Small intestine (tissue), 16 donors: Measurements from ENCODE around the gene NXF1. TPM values are rescaled to one million over a fixed set of nuclear protein-coding genes. Genes with fewer than 3 reads are reported as not detected.

ENCODE experiments used
- DNase-seq, 2 donors: peaks; one replicate each; pipeline versions ENCODE4 v3.0.0 to v3.0.0-alpha.2; 2013
- FAIRE-seq: peaks from 2 replicates; lab custom pipeline; 2012; peaks lifted over from hg19 to GRCh38; lab: Jason Lieb, UNC
- H3K27ac ChIP-seq, 3 donors: one replicate each; pipeline ENCODE4 v1.5.1; 2013; ENCODE audit warnings: low read length in 2 of 3, mild to moderate bottlenecking in 2 of 3, control low read depth in 1 of 3, inconsistent platforms in 1 of 3, low read depth in 1 of 3, moderate library complexity in 1 of 3
- H3K27me3 ChIP-seq, 3 donors: one replicate each; pipeline ENCODE4 v1.6.1; 2013; ENCODE audit warnings: low read length in 3 of 3, inconsistent platforms in 1 of 3; ENCODE audit not compliant: control insufficient read depth in 3 of 3, insufficient read depth in 3 of 3
- H3K36me3 ChIP-seq, 3 donors: one replicate each; pipeline ENCODE4 v1.6.1; 2013; ENCODE audit warnings: low read length in 3 of 3, inconsistent platforms in 1 of 3, low read depth in 1 of 3, mild to moderate bottlenecking in 1 of 3, moderate library complexity in 1 of 3; ENCODE audit not compliant: control insufficient read depth in 3 of 3, insufficient read depth in 2 of 3
- H3K4me1 ChIP-seq, 3 donors: one replicate each; pipeline ENCODE4 v1.6.1; 2013; ENCODE audit warnings: low read length in 2 of 3, inconsistent platforms in 1 of 3, low read depth in 1 of 3, mild to moderate bottlenecking in 1 of 3, moderate library complexity in 1 of 3; ENCODE audit not compliant: control insufficient read depth in 3 of 3, insufficient read depth in 2 of 3
- H3K4me3 ChIP-seq, 3 donors: one replicate each; pipeline ENCODE4 v1.5.1; 2013; ENCODE audit warnings: low read length in 3 of 3, control low read depth in 1 of 3, inconsistent platforms in 1 of 3, low read depth in 1 of 3, mild to moderate bottlenecking in 1 of 3, moderate library complexity in 1 of 3
- H3K9me3 ChIP-seq, 2 donors: one replicate each; pipeline ENCODE4 v1.6.1; 2013; ENCODE audit warnings: low read depth in 1 of 2, low read length in 1 of 2; ENCODE audit not compliant: control insufficient read depth in 2 of 2, insufficient read depth in 1 of 2
- WGBS, 3 donors: extraction: QIAGEN DNeasy Blood & Tissue Kit; methylation state at CpG; one replicate each; pipeline ENCODE4 v1.1.7; 2013; 5-methylcytosine and 5-hydroxymethylcytosine counted together
- long read RNA-seq, 10 donors: transcript quantifications; one replicate each; lab custom pipeline, GENCODE V29; 2026
- polyA plus RNA-seq, 4 donors: library from polyadenylated mRNA; stranded (reverse) in 3 of 4; unstranded in 1 of 4; fragments of 200-250 nt in 3 of 4; fragments of 120-200 nt in 1 of 4; gene quantifications; one replicate each; pipeline versions ENCODE4 v1.2.1 to v1.2.3, GENCODE V29; 2013
- donor health status: healthy with polysubstance abuse.
- donor health status: control.
- donor health status: control.
- donor health status: Bipolar disorder and iron deficiency.
- donor health status: healthy.

Gene NXF1
- 100 to 1,000 TPM in 2 of 4 donors, 10 to 100 TPM in 2; 48.2 to 188 (median 105) TPM for polyA plus RNA-seq
- long read RNA-seq, donor 1, full-length matches to known transcripts = 17 of 33 reads
- long read RNA-seq, donor 1, partial matches to known transcripts = 16 of 33 reads
- long read RNA-seq, donor 1, other reads (novel, unspliced or antisense) = 0 of 33 reads
- long read RNA-seq, donor 2, full-length matches to known transcripts = 2 of 2 reads
- long read RNA-seq, donor 2, partial matches to known transcripts = 0 of 2 reads
- long read RNA-seq, donor 2, other reads (novel, unspliced or antisense) = 0 of 2 reads
- long read RNA-seq, donor 3, partial matches to known transcripts = 0 of 4 reads
- long read RNA-seq, donor 3, other reads (novel, unspliced or antisense) = 0 of 4 reads
- long read RNA-seq, donor 4 = 0 reads
- long read RNA-seq, donor 5 = 0 reads
- long read RNA-seq, donor 6, full-length matches to known transcripts = 6 of 6 reads
- long read RNA-seq, donor 6, partial matches to known transcripts = 0 of 6 reads
- long read RNA-seq, donor 6, other reads (novel, unspliced or antisense) = 0 of 6 reads
- long read RNA-seq, donor 7 = 0 reads
- long read RNA-seq, donor 8, partial matches to known transcripts = 0 of 1 reads
- long read RNA-seq, donor 8, other reads (novel, unspliced or antisense) = 0 of 1 reads
- long read RNA-seq, donor 9, partial matches to known transcripts = 0 of 1 reads
- long read RNA-seq, donor 9, other reads (novel, unspliced or antisense) = 0 of 1 reads
- long read RNA-seq, donor 10, full-length matches to known transcripts = 7 of 14 reads
- long read RNA-seq, donor 10, partial matches to known transcripts = 7 of 14 reads
- long read RNA-seq, donor 10, other reads (novel, unspliced or antisense) = 0 of 14 reads

DNA sequence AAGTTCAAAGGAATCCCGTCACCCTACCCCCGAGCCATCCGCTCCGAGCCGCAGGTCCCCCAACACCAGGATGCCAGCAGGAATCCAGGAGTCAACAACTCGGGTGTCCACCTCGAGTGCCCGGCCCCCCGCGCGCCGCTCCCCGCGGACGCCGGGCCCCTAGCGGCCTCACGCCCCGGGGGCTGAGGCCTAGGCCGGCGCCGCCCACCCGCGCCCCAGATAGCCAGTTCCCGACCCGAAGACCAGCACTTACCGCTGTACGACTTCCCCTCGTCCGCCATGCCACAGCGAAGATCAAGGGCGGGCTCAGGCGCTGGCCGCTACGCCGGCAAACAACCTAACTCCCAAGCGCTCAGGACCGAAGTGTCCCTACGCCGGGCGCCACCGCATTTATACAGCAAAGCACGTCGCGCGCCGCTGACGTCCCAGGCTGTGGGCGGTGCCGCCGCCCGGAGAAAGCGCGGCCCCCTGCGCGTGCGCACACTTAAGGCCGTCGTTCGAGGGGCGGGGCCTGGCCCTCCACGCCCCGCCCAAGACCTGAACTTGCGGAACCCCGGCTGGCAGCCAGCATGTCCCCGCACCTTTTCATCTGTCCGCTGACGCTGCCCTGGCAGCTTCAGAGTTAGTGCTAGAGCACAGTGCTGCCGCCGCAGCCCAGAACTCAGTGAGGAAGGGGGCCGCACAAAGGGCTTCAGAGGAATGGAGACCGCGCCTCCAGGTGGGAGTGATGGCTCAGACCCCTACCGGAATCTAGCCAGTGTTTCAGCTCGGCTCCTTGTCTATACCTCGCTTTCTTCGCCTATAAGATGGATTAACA, at the start of gene NXF1:
Gene NXF1, minus strand, starts transcription at position 365 of the 817 bp plus-strand sequence. Its CDS starts 84 bp downstream, at position 281.
- H3K36me3 ChIP-seq = peaks cover 15 to 55% (median 19%) of the 10 kb centered on the region in 3 donors
- H3K9me3 ChIP-seq = no peaks in the 10 kb centered on the region
- peak within 1 kb of the TSS; percentile 82 to 95 (median 83) for H3K27ac ChIP-seq
- 0% methylated on average over 51 to 77 of the region's 77 CpGs for WGBS, 3 donors
- peaks cover 0 to 13% (median 11%) of the 10 kb centered on the region in 3 donors for H3K4me1 ChIP-seq
- FAIRE-seq (no peak), DNase-seq (peak; percentile 95 to 99)
- peak within 1 kb of the TSS; percentile 75 to 94 (median 79) for H3K4me3 ChIP-seq
- no peaks in the 10 kb centered on the region for H3K27me3 ChIP-seq

DNA sequence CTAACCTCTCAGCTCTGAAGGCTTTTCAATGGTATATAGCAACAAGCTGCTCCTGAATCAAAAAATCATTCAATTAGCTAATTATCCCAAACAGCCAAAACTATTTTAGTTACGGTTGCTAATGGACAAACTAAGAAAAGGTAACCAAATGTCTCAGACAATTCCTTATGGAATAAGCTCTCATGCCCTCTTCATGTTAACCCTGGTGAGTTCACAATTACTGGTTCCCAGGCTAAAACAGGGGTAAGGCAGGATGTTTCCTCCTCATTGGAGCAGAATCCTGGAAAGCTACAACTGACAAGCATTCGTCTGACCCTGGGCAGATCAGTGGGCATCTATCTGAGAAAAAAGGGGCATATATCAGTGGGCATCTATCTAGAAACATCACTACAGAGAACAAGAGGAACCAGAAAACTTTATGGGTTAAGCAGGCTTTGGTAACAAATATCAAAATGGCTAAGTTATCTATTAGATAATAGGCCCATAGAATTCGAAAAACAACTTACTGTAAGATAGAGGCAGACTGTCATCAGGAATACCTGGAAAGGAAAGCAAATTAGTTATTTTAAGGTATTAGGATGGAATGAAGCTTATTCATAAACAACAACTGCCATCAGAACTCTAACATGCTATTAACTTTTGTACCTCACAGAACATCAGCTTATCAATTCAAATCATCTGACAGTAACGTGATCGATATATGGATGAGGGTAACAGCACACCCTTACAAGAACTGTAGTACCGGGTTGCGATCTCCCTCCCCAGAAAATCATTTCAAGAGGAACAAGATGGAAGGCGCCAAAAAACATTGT, 49.0 kb upstream of the NXF1 start:
- Histone ChIP-seq H3K36me3 (peaks cover 8 to 17% (median 13%) of the 10 kb centered on the region in 3 donors), H3K27ac (no peak overlapping the region), H3K4me3 (peak overlapping the region; percentile 69 to 94 (median 81)), H3K4me1 (peaks cover 4 to 11% (median 6%) of the 10 kb centered on the region in 3 donors), H3K27me3 (no peaks in the 10 kb centered on the region), H3K9me3 (no peaks in the 10 kb centered on the region)
- no peak for DNase-seq
- WGBS, 3 donors = 2 to 9% (median 3%) methylated on average over 8 of the region's 8 CpGs
- FAIRE-seq = no peak

DNA sequence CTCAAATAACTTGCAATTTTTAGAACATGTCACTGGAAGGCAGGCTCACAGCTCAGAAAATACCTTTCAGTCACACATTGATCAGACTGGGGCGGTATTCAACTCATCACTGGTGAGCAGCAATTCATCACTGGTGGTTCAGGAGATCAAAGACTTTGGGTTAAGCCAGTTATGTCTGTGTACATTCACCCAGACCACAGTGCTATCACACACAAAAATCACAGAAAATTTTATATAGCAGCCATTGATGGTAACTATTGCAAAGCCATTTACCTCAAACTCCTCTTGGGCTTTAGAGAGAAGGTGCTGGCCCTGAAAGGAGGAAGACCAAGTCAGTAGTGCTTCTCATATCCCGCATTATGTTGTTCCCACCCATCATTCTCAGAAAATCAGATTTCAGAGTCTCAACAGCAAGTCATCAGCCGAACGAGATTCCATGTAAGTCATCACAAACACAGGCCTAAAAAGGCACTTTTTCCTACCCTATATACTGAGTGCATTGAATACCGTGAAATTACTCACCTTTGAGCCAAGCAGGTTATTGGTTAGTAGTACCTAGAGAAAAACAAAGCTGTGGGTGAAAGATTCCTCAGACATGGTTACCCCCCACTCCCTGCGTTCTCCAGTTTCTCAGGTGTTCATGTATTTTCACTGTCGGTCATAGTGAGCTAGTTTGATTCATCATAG, 48.2 kb upstream of the NXF1 start:
- FAIRE-seq (no peak), DNase-seq (no peak)
- H3K4me1 ChIP-seq = peaks cover 4 to 11% (median 6%) of the 10 kb centered on the region in 3 donors
- no peaks in the 10 kb centered on the region for H3K9me3 ChIP-seq
- no peaks in the 10 kb centered on the region for H3K27me3 ChIP-seq
- H3K36me3 ChIP-seq = peaks cover 8 to 17% (median 13%) of the 10 kb centered on the region in 3 donors
- H3K27ac ChIP-seq = no peak overlapping the region
- 22 to 35% (median 25%) methylated on average over 7 of the region's 7 CpGs for WGBS, 3 donors
- H3K4me3 ChIP-seq = peak overlapping the region in 2 of 3 donors; percentile 81 to 94

DNA sequence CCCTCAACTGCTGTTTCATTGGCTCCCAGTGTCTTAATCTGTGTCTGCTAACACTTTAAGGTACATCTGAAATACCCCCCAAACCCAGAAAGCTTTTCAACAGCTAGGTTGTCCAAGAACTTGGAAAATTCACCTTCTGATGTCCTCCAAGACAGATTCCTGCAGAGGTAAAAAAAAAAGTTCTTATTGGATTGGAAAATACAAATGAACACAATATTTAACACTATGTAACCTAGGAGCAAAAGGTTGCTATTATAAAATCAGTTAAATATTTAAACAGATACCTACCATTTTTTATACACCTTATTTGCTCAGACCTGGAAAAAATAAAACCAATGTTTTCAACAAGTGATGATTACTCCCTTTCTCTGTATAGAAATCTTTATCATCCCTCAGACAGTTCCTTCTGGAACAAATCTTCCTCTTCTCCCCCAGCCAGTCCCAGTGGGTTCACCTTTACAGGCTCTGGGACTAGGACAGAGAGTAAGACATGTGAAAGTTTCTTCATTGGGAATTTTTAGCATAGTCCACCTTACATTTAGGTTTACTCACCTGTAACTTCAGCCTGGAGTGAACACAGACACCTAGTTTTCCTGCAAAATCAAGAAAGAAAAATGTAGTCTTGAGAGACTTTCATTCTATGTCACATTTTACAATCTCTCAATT, 47.4 kb upstream of the NXF1 start:
- no peak overlapping the region for H3K27ac ChIP-seq
- no peaks in the 10 kb centered on the region for H3K27me3 ChIP-seq
- no peak overlapping the region for H3K4me3 ChIP-seq
- no peak for FAIRE-seq
- peaks cover 4 to 11% (median 6%) of the 10 kb centered on the region in 3 donors for H3K4me1 ChIP-seq
- no peak for DNase-seq
- H3K36me3 ChIP-seq = peaks cover 8 to 17% (median 13%) of the 10 kb centered on the region in 3 donors
- H3K9me3 ChIP-seq = no peaks in the 10 kb centered on the region

DNA sequence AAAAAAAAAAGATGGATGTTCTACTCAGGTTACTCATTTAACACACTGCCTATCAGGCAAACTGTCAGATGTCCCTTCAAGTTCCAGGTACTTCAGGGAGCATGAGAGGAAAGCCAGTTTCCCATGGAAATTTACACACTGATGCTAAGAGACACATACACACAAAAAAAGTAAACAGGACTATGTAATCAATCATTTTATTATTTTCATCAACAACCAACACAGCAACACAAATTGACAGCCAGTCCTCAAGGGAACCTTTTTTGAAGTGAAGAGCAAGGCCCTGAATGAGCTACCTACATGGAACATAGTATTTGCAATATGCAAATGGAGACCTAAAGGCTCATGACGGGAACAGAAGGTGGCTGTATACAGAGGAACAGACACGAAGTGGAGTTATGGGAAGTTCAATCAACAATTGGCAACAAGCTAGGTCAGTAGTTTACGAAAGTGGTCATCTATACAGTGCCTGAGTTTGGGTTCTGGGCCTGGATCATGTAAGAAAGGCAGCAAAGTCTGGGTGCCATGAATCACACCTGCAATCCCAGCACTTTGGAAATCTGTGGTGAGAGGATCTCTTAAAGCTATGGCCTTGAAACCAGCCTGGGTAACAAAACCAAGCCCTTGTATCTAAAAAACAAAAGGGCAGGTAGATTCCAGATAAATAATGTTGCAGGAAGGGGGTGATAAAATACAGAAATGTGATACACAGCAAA, 46.7 kb upstream of the NXF1 start:
- no peaks in the 10 kb centered on the region for H3K27me3 ChIP-seq
- peaks cover 4 to 7% (median 6%) of the 10 kb centered on the region in 3 donors for H3K4me1 ChIP-seq
- DNase-seq (no peak), FAIRE-seq (no peak)
- H3K36me3 ChIP-seq = peaks cover 8 to 17% (median 13%) of the 10 kb centered on the region in 3 donors
- H3K4me3 ChIP-seq = no peak overlapping the region
- 35 to 44% (median 41%) methylated on average over 3 of the region's 3 CpGs for WGBS, 3 donors
- no peak overlapping the region for H3K27ac ChIP-seq
- H3K9me3 ChIP-seq = no peaks in the 10 kb centered on the region

DNA sequence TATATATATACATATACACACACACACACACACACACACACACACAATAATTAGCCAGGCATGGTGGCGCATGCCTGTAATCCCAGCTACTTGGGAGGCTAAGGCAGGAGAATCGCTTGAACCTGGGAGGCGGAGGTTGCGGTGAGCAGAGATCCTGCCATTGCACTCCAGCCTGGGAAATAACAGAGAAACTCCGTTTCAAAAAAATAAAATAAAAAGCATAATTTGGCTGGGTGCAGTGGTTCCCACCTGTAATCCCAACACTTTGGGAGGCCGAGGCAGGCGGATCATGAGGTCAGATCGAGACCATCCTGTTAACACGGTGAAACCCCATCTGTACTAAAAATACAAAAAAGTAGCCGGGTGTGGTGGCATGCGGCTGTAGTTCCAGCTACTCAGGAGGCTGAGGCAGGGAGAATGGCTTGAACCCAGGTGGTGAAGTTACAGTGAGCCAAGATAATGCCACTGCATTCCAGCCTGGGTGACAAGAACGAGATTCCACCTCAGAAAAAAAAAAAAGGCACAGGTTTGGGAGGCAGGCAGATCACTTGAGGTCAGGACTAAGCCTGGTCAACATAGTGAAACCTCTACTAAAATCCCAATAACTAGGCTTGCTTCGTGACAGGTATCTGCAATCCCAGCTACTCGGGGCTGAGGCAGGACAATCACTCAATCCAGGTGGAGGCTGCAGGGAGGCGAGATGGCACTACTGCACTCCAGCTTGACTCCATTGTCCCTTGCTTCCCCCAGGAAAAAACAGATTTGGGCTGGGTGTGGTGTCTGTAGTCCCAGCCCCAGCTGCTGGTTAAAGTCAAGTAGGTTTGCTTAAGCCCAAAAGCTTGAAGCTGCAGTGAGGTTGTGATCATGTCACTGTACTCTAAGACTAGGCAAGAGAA, 45.9 kb upstream of the NXF1 start:
- peaks cover 8 to 17% (median 13%) of the 10 kb centered on the region in 3 donors for H3K36me3 ChIP-seq
- H3K27ac ChIP-seq = peak overlapping the region in 1 of 3 donors; percentile 9
- no peaks in the 10 kb centered on the region for H3K27me3 ChIP-seq
- DNase-seq = no peak
- H3K4me1 ChIP-seq = peaks cover 4 to 7% (median 6%) of the 10 kb centered on the region in 3 donors
- WGBS, 3 donors = 57 to 59% (median 58%) methylated on average over 14 to 15 of the region's 15 CpGs
- no peak for FAIRE-seq
- no peaks in the 10 kb centered on the region for H3K9me3 ChIP-seq
- no peak overlapping the region for H3K4me3 ChIP-seq
